Muscle layer of duodenum (tissue), 2 donors: Measurements from ENCODE around the gene CAMK1D.
A peak's percentile ranks its signal among the peaks of the same experiment; 100 is the strongest.

Source experiments
- H3K27ac ChIP-seq: one replicate; pipeline ENCODE4 v1.7.0; 2013; ENCODE audit warnings: mild to moderate bottlenecking, low read length
- H3K27me3 ChIP-seq: one replicate; pipeline ENCODE4 v1.7.0; 2013; ENCODE audit warnings: low read depth, mild to moderate bottlenecking, control low read depth, low read length
- H3K36me3 ChIP-seq, 2 donors: one replicate each; pipeline ENCODE4 v1.7.0; 2013; ENCODE audit warnings: low read length in 2 of 2, control low read depth in 1 of 2, mild to moderate bottlenecking in 1 of 2; ENCODE audit not compliant: insufficient read depth in 2 of 2, control insufficient read depth in 1 of 2
- H3K4me1 ChIP-seq, 2 donors: one replicate each; pipeline ENCODE4 v1.7.0; 2013; ENCODE audit warnings: low read length in 2 of 2, mild to moderate bottlenecking in 2 of 2, control low read depth in 1 of 2, moderate library complexity in 1 of 2; ENCODE audit not compliant: insufficient read depth in 2 of 2, control insufficient read depth in 1 of 2
- H3K4me3 ChIP-seq, 2 donors: one replicate each; pipeline ENCODE4 v1.7.0; 2013; ENCODE audit warnings: low read length in 2 of 2, low read depth in 1 of 2, mild to moderate bottlenecking in 1 of 2
- H3K9me3 ChIP-seq, 2 donors: one replicate each; pipeline ENCODE4 v1.7.0; 2013; ENCODE audit warnings: low read length in 2 of 2, control low read depth in 1 of 2, mild to moderate bottlenecking in 1 of 2; ENCODE audit not compliant: control insufficient read depth in 1 of 2
- donor health status: healthy.

The CAMK1D gene

DNA sequence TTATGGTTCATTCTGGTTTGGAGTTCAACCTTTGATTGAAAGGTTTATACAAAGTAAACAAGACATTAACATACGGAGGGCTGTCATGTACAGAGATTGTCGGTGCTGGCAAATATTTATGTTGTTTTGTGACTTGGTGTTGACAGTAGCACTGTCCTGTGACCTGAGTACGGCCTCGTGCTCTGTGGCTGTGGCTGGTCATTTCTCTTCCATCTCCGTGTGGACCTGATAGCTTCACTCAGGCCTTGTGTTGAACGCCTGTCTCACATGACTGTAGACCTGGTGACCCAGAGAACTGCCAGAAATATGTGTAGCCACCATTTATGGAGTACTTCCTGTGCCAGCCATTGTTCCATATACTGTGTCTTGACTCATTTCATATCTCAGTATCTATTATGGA is 340.5 kb downstream of the CAMK1D start:
- H3K36me3 ChIP-seq, result no peaks in the 10 kb centered on the region
- no peaks in the 10 kb centered on the region for H3K27me3 ChIP-seq
- no peaks in the 10 kb centered on the region for H3K9me3 ChIP-seq
- H3K27ac ChIP-seq, result peak overlapping the region; percentile 47
- peaks cover 0 to 6% of the 10 kb centered on the region in 2 donors for H3K4me1 ChIP-seq
- no peak overlapping the region for H3K4me3 ChIP-seq

DNA sequence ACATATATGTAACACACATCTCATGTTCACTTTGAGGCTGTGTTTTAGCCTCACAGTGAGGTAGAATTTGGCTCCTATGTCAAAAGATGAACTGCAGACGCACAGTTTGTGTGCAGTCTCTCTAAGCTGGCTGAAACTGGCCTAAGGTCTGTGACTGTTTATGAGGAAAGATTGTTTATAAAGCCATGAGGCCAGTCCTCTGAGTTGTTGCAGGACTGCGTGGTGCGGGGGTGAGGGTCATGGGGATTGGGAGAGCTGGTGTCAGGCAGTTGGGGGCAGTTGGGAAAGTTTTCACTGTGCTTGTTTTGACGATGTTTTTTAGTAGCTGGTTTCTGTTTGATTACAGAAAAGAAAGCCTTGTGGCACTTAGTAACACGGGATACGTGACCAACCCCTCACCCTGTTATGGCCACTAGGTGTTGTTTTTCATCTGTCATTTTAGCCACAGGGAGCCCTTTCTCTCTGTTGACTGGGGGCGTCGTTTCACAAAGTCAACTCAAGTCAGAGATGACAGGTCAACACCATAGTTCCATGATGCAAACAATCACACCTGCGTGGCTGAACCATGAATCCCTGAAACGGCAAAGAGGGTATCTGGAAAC is 341.3 kb downstream of the CAMK1D start:
- peak overlapping the region; percentile 47 for H3K27ac ChIP-seq

DNA sequence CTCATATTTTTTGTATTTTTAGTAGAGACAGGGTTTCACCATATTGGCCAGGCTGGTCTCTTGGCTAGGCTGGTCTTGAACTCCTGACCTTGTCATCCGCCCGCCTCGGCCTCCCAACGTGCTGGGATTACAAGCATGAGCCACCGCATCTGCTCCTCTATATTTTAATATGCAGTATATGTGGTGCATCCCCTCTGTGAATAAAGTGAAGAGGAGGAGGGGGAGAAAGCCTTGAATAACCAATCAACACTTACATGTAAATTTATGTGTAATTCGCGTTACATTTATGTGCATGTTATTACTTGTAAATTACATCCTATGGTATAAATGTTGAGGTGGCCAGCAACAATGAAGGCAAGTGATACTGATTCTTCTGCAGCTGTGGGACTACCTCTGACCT is 342.2 kb downstream of the CAMK1D start:
- no peaks in the 10 kb centered on the region for H3K9me3 ChIP-seq
- no peaks in the 10 kb centered on the region for H3K27me3 ChIP-seq
- no peaks in the 10 kb centered on the region for H3K36me3 ChIP-seq
- H3K4me3 ChIP-seq, result no peak overlapping the region
- H3K27ac ChIP-seq, result no peak overlapping the region
- peaks cover 0 to 6% of the 10 kb centered on the region in 2 donors for H3K4me1 ChIP-seq

More for the DNA sequence above, 341.3 kb downstream of the CAMK1D start:
- H3K27me3 ChIP-seq, result no peaks in the 10 kb centered on the region
- H3K4me1 ChIP-seq, result peaks cover 0 to 6% of the 10 kb centered on the region in 2 donors
- H3K9me3 ChIP-seq, result no peaks in the 10 kb centered on the region
- H3K36me3 ChIP-seq, result no peaks in the 10 kb centered on the region
- H3K4me3 ChIP-seq, result no peak overlapping the region

DNA sequence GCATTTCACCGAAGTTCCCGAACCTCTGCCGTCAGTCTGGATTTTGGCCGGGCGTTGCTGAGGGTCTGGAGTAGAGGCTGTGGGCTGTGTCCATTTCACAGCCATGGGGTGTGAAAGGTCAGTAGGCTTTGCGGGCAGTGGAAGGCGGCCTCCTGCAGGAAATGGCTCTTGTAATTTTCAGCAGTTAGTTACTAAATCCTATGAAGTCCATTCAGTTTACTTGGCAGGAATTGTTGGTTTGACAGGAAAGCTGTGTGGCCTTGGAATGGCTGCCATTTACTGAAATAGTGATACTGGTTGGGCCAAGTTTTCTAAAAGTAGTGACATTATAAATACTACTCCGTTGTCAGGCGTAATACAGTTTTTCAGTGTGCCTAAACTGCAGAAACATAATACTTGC is 348.4 kb downstream of the CAMK1D start:
- H3K27ac ChIP-seq, result no peak overlapping the region
- no peaks in the 10 kb centered on the region for H3K4me1 ChIP-seq
- H3K27me3 ChIP-seq, result no peaks in the 10 kb centered on the region
- no peaks in the 10 kb centered on the region for H3K9me3 ChIP-seq
- no peaks in the 10 kb centered on the region for H3K36me3 ChIP-seq
- H3K4me3 ChIP-seq, result no peak overlapping the region

DNA sequence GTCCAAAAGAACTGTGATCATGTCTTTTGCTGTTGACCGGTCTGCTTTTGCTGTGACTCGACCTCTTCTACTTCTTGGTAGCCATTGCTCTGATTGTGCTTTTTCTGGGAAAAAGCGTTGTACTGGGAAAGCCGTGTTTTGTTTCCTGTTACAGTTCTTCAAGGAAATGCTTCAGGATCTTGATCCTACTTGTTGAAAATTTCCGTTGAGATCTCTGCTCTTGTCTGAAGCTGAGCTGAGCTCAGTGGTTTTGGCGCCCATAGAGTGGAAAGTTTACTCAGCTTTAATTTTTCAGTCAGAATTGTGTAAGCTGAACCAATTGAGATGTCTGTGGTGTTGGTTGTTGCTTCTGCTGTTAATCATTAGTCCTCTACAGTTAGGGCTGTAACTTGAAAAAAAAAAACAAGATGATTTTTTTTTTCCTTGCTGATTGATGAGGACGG is 349.9 kb downstream of the CAMK1D start:
- Histone ChIP-seq H3K27ac (no peak overlapping the region), H3K4me1 (no peaks in the 10 kb centered on the region), H3K27me3 (no peaks in the 10 kb centered on the region)

DNA sequence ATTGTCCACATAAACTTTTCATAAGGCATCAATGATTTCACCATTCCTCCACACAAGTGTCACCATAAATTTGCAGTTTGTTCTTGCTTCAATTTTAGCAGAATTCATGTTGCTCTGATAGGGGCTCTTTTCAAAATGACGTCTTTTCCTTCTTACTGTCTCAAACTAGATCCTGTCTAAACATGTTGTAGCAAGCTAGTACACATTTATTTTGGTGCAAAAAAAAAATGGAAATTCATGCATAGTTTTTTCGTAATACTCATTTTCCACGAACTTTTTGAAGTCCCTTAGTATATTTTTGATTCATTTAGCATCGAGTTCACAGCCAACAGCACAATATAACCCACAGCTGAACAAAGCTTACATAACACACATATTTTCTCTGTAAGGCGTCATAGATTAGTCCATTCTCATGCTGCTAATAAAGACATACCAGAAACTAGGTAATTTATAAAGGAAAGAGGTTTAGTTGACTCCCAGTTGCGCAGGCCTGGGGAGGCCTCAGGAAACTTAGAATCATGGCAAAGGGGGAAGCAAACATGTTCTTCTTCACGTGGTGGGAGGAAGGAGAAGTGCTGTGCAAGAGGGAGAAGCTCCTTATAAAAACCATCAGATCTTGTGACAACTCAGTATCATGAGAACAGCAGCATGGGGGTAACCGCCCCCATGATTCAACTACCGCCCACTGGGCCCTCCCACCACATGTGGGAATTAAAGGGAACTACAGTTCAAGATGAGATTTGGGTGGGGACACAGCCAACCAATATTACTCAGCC is 350.6 kb downstream of the CAMK1D start:
- H3K27me3 ChIP-seq, result no peaks in the 10 kb centered on the region
- H3K9me3 ChIP-seq, result no peaks in the 10 kb centered on the region
- peak overlapping the region; percentile 27 for H3K27ac ChIP-seq
- H3K4me3 ChIP-seq, result no peak overlapping the region
- H3K4me1 ChIP-seq, result no peaks in the 10 kb centered on the region
- no peaks in the 10 kb centered on the region for H3K36me3 ChIP-seq

More for the DNA sequence above, 349.9 kb downstream of the CAMK1D start:
- no peaks in the 10 kb centered on the region for H3K9me3 ChIP-seq
- no peaks in the 10 kb centered on the region for H3K36me3 ChIP-seq
- no peak overlapping the region for H3K4me3 ChIP-seq

DNA sequence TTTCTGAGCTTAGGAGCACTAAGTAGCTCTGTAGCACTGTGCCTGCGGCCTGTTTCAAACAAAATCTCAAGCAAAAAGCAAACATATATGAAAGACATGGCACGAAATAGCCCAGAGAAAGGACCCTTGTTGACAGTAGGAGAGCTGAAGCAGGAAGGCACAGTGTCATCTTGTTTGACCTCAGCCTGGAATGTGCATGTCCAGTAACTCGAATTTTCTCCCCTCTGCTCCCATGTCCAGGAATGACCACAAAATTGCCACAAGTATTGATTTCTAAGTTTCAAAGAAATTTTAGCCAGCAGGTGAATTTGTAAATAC is 351.2 kb downstream of the CAMK1D start:
- Histone ChIP-seq H3K9me3 (no peaks in the 10 kb centered on the region), H3K4me1 (peaks cover 0 to 3% of the 10 kb centered on the region in 2 donors), H3K36me3 (no peaks in the 10 kb centered on the region), H3K27ac (peak overlapping the region; percentile 27), H3K4me3 (no peak overlapping the region), H3K27me3 (no peaks in the 10 kb centered on the region)

DNA sequence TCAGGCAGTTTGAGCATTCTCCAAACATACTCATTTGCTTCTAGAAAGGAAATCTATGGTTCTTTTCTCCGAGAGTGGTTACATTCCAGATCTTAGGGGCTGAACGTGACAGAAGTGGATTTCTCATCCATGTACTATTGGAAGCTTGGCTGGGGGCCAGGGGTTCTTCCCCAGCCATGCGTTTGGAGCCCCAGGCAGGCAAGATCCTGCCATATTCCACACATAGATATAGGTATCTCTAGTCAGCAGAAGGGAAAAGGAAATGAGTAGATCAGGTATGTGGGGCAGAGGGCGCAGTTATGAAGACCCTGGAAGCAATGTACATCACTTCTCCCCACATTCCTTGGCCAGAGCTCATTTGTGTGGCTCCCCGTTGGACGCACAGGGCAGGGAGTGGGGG is 352.3 kb downstream of the CAMK1D start:
- peaks cover 0 to 15% of the 10 kb centered on the region in 2 donors for H3K4me1 ChIP-seq
- H3K4me3 ChIP-seq, result no peak overlapping the region
- H3K27ac ChIP-seq, result no peak overlapping the region
- no peaks in the 10 kb centered on the region for H3K36me3 ChIP-seq
- H3K9me3 ChIP-seq, result no peaks in the 10 kb centered on the region
- H3K27me3 ChIP-seq, result no peaks in the 10 kb centered on the region

DNA sequence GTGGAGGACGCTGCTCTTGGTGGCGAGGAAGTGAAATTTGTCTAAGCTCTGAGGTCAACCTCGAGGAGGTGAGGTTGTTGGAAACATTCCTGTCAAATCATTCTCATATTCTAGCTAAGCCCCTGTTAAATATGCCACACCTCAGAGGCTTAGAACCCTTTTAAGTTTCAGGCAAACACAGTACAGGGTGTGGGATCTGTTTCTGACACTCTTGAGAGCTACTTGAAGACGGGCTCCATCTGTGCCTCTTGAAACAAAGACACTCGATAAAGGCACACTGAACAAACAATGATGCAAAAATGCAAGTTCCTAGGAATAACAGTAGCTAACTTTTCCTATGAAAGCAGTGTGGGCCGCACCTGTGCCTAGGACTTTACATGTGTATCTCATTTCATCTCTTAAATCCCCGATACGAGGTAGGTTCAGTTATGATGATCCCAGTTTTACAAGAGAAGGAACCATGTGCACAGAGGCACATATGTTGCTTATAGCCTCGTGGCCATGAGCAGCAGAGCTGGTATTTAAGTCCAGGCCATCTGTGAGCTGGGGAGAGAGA is 352.9 kb downstream of the CAMK1D start:
- Histone ChIP-seq H3K27me3 (no peaks in the 10 kb centered on the region), H3K4me1 (peaks cover 0 to 18% of the 10 kb centered on the region in 2 donors), H3K27ac (no peak overlapping the region), H3K9me3 (no peaks in the 10 kb centered on the region), H3K36me3 (no peaks in the 10 kb centered on the region), H3K4me3 (no peak overlapping the region)

DNA sequence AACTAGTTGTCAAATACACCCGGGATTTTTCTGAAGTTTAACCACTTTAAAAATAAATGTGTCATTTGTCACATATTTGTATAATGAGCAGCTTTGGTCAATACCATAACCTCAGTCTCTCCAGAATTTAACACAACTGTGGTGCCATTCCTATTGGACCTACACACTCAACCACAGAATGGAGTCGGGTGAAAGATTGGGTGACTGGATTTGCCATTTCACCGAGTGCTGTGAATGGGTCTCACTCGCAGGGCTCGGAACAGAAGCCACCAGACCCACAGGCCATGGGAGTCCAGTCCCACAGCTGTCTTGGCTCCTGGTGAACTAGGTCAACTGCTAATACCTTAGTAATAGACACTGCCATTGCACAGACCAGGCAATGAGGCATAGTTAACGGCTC is 353.8 kb downstream of the CAMK1D start:
- Histone ChIP-seq H3K27me3 (no peaks in the 10 kb centered on the region), H3K36me3 (no peaks in the 10 kb centered on the region), H3K27ac (no peak overlapping the region), H3K9me3 (no peaks in the 10 kb centered on the region), H3K4me1 (peaks cover 5 to 27% of the 10 kb centered on the region in 2 donors), H3K4me3 (no peak overlapping the region)

DNA sequence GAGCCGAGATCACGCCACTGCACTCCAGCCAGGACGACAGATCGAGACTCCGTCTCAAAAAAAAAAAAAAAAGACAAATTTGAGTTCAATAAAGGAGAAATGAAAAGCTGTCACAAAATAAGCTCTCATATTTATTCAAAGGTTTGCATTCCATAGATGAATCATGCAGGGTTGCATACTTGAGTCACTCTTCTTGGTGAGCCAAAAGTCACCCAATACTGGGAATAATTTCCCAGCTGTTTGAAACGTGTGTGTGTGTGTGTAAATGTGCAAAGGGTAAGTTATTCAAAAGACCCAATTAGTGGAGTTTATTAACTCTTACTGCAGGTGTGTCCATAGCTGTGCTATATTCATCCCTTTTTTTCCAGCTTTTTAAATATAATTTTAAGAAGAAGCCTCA is 354.5 kb downstream of the CAMK1D start:
- Histone ChIP-seq H3K9me3 (no peaks in the 10 kb centered on the region), H3K27ac (no peak overlapping the region), H3K4me3 (no peak overlapping the region), H3K27me3 (no peaks in the 10 kb centered on the region), H3K36me3 (no peaks in the 10 kb centered on the region), H3K4me1 (peaks cover 9 to 34% of the 10 kb centered on the region in 2 donors)
